Activated CD8-positive, alpha-beta memory T cell treated with anti-CD3 and anti-CD28 coated beads, Interleukin-2, amount 50 U/mL, for 48 hours (primary cell): ENCODE measurements around the gene ASB18.

ENCODE experiments used
- DNase-seq: peaks from one replicate; pipeline ENCODE4 v3.0.0-alpha.2; 2020

The ASB18 gene

DNA sequence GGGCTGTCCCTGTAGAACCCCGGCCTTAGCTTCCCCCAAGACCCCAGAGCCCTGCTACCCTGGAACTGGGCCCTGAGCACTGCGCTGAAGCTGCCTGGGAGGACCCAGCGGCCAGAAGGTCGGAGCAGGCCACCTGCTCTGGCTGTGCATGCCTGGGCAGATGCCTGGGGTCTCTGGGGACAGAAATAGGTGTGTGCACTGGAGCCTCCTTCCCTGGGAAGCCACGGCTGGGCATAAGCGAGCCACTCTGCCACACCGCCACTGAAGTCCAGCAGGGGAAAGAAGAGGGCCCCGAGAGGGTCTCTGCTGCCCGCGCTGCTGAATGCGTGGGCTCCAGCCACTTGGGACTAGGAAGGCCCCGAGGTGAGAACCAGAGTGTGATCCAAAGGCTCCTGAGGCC, 102.7 kb downstream of the ASB18 start:
- no peak for DNase-seq

- no peak for DNase-seq
Measured at GRCh38 chr2:236161082-236161462, 103.1 kb downstream of the ASB18 start.

- DNase-seq = no peak
Measured at GRCh38 chr2:236160366-236161081, 103.7 kb downstream of the ASB18 start.

GRCh38 chr2:236159778-236160170, 104.4 kb downstream of the ASB18 start:
- no peak for DNase-seq

GRCh38 chr2:236158969-236159777, 105.0 kb downstream of the ASB18 start:
- DNase-seq = no peak

GRCh38 chr2:236157815-236158498, 106.2 kb downstream of the ASB18 start:
- no peak for DNase-seq

- DNase-seq = no peak
Measured at GRCh38 chr2:236157366-236157765, 106.8 kb downstream of the ASB18 start.

DNA sequence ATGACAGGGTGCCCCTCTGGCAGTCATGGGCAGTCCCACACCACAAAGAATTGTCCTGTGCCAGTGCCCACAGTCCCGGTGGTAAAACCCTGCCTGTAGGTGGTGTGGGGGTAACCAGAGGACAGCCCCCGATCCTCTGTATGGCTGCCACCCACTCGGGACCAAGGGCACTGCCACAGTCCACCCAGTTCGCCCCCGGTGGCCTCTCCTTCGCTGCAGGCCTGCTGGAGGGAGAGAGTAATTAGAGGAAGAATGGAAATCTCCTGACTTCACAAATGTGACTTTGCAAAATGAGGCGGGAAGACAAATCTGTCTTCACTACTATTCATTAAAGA, 107.4 kb downstream of the ASB18 start:
- DNase-seq = no peak

DNA sequence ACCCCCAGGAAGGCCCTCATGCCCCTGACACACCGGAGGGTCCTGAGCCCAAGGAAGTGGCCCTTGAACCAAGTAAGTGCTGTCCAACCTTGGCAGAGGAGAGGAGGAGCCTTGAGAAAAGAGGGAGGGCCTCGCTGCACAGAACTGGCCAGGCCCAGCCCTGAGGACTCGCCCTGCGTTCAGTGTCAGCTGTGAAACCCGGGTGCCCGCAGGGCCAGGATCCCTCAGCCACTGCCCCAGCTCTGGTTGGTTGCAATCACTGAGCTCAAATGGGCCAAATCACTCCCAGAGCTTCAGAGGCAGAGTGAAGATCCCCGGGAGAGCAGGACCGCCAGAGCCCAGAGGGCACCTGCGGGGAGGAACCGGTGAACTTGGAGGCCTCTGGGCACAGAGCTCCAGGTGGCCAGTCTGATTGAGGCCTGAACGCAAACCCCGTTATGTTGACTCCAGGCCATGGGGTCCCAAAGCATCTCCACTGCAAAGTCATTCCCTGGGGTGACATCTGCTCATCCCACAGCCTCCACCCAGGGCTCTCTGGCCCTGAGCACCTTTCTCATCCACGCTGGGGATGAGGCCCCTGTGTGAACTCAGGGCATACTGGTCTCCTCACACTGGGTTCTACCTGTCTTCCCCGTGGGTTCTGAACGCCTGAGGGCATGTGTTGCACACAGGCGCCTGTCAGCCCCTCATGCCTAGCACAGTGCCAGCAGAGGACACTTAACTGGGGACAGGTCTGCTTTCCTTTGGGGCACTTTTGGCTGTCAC, 107.9 kb downstream of the ASB18 start:
- no peak for DNase-seq

DNA sequence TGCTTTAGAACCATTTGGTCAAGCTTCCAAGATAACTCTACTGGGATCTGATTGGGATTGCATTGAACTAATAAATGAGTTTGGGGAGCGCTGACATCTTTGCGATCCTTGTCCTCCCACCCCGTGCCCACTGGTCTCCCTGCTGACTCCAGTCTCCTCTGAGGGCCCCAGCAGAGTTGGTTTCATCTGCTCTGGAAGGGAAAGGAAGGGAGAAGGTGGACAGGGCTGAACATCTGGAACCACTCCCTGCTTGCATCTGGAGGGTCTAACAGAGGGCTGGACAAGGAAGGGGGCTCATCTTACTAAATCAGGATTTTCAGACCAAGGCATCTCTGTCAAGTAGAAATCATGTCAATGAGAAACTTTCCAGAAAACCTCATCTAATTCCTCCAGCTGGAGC, 108.8 kb downstream of the ASB18 start:
- DNase-seq = no peak

GRCh38 chr2:236146436-236146835, 117.8 kb downstream of the ASB18 start:
- no peak for DNase-seq

- no peak for DNase-seq
Measured at GRCh38 chr2:236143811-236144210, 120.4 kb downstream of the ASB18 start.
